ENCODE results near the gene RHBDL2. TPM values are rescaled to one million over a fixed set of nuclear protein-coding genes. Genes with fewer than 3 reads are reported as not detected.

The RHBDL2 gene
- total and polyA plus RNA-seq, 2 experiments from 2014 or later, result 0.90 to 1.2 TPM

GRCh38 chr1:38896169-38896568 is 45.5 kb downstream of the RHBDL2 start (continued):
- TF ChIP-seq EZH2 (IDR thresholded peaks at IDR 0.05; ENCODE audit: low read depth, unreplicated experiment), result no peak
- TF ChIP-seq CTCF (conservative IDR thresholded peaks at IDR 0.05; ENCODE audit: low read depth in 2 of 2), result no peak
- TF ChIP-seq POLR2AphosphoS5 (IDR thresholded peaks at IDR 0.05; ENCODE audit: low read depth), result no peak
- TF ChIP-seq ZNF331 (CRISPR knock-in tag; IDR thresholded peaks at IDR 0.05; ENCODE audit: low read depth), result no peak

- Histone ChIP-seq H3K27me3 (ENCODE audit: insufficient read depth) (no peaks in the 10 kb centered on the region), H3F3A (replicated peaks; ENCODE audit: low read depth) (no peaks in the 10 kb centered on the region), H3K9me2 (ENCODE audit: insufficient read depth) (no peaks in the 10 kb centered on the region), H3K36me3 (ENCODE audit: insufficient read depth) (no peaks in the 10 kb centered on the region), H2AFZ (no peak overlapping the region), H3K4me2 (no peak overlapping the region), H4K20me1 (replicated peaks; ENCODE audit: insufficient read depth) (no peaks in the 10 kb centered on the region), H3K4me1 (ENCODE audit: insufficient read depth) (no peaks in the 10 kb centered on the region), H3K4me3 (no peak overlapping the region), H3K79me2 (replicated peaks; ENCODE audit: insufficient read depth) (no peaks in the 10 kb centered on the region), H3K27ac (ENCODE audit: low read depth) (no peak overlapping the region)
- no peaks in the 10 kb centered on the region for H3K36me3 Mint-ChIP-seq (ENCODE audit: low read depth)
- no peak overlapping the region for H3K27ac Mint-ChIP-seq
- peaks cover 2% of the 10 kb centered on the region for H3K27me3 Mint-ChIP-seq (ENCODE audit: insufficient read depth, low read depth, poor library complexity)
- TF ChIP-seq ZNF462 (CRISPR knock-in tag; IDR thresholded peaks at IDR 0.05) (no peak), REST (IDR thresholded peaks at IDR 0.05; ENCODE audit: unreplicated experiment) (no peak), EZH2phosphoT487 (IDR thresholded peaks at IDR 0.05; ENCODE audit: unreplicated experiment) (no peak), EZH2 (IDR thresholded peaks at IDR 0.05; ENCODE audit: low read depth, unreplicated experiment) (no peak), ZNF114 (CRISPR knock-in tag; IDR thresholded peaks at IDR 0.05) (no peak), CREB1 (CRISPR knock-in tag; IDR thresholded peaks at IDR 0.05; ENCODE audit: low read depth) (no peak), ETS1 (IDR thresholded peaks at IDR 0.05) (no peak)
- H3K9me3 Mint-ChIP-seq, result no peaks in the 10 kb centered on the region
- no peak for ATAC-seq
- peaks cover 10% of the 10 kb centered on the region; the same call in 2 of the 3 replicates for H3K4me1 Mint-ChIP-seq
- DNase-seq (ENCODE audit: low spot score), result no peak
- no peak overlapping the region for H3K4me3 Mint-ChIP-seq
These were observed 48.7 kb downstream of the RHBDL2 start for GRCh38 chr1:38892976-38893375.
